Mesodermal cell (in vitro differentiated cells): ENCODE results near the gene SLC25A2. TPM values are rescaled to one million over a fixed set of nuclear protein-coding genes. Genes with fewer than 3 reads are reported as not detected.
A peak's percentile ranks its signal among the peaks of the same experiment; 100 is the strongest.
"Not testable (repeated sequence)": the region's sequence is repeated elsewhere in the genome, so short reads cannot be mapped to it uniquely, and the experiment has no call there.

Source experiments
- H3K27ac ChIP-seq: 2 replicates; pipeline ENCODE4 v1.7.0; 2013; ENCODE audit warnings: mild to moderate bottlenecking, low read depth, low read length, moderate library complexity; ENCODE audit not compliant: severe bottlenecking
- H3K36me3 ChIP-seq: 2 replicates; pipeline ENCODE4 v1.7.1; 2013; ENCODE audit warnings: mild to moderate bottlenecking, low read length, moderate library complexity; ENCODE audit not compliant: control insufficient read depth, insufficient read depth
- H3K4me1 ChIP-seq: one replicate; pipeline ENCODE4 v1.7.1; 2013; ENCODE audit warnings: mild to moderate bottlenecking, low read length; ENCODE audit not compliant: insufficient read depth, control insufficient read depth, poor library complexity, severe bottlenecking
- H3K4me3 ChIP-seq: 2 replicates; pipeline ENCODE4 v1.7.0; 2013; ENCODE audit warnings: low read length, control low read depth, mild to moderate bottlenecking; ENCODE audit not compliant: insufficient read depth, poor library complexity, severe bottlenecking; ENCODE audit errors: extremely low read depth
- H3K9me3 ChIP-seq: 2 replicates; pipeline ENCODE4 v1.7.1; 2013; ENCODE audit warnings: mild to moderate bottlenecking, low read length, moderate library complexity; ENCODE audit not compliant: control insufficient read depth
- WGBS, 2 experiments: methylation state at CpG; one replicate each; pipeline ENCODE4 v1.1.5; 2013; ENCODE audit warnings: missing lambda C conversion rate in 2 of 2; ENCODE audit not compliant: insufficient coverage in 2 of 2; 5-methylcytosine and 5-hydroxymethylcytosine counted together
- polyA plus RNA-seq, 2 experiments: library from polyadenylated mRNA; stranded (reverse); fragments of 50-300 nt; gene quantifications; one replicate each; pipeline ENCODE4 v1.2.3, GENCODE V29; 2013

Gene SLC25A2
- not detected for polyA plus RNA-seq (2013, experiment 1 of 2)
- not detected for polyA plus RNA-seq (2013, experiment 2 of 2)

GRCh38 chr5:141303756-141304155 lies at the start of gene SLC25A2:
TSS of gene SLC25A2 (minus strand) at chr5:141304049. CDS start at chr5:141303865, 184 bp downstream.
- Histone ChIP-seq H3K4me1 (no peaks in the 10 kb centered on the region), H3K27ac (no peak within 1 kb of the TSS), H3K36me3 (no peaks in the 10 kb centered on the region), H3K9me3 (peaks cover 14% of the 10 kb centered on the region), H3K4me3 (no peak within 1 kb of the TSS)
- 97% methylated on average over 23 to 30 of the region's 36 CpGs for WGBS, 2 experiments

- 96 to 98% methylated on average over 21 to 24 of the region's 36 CpGs for WGBS, 2 experiments
- no peak overlapping the region for H3K27ac ChIP-seq
- no peaks in the 10 kb centered on the region for H3K36me3 ChIP-seq
- peaks cover 43% of the 10 kb centered on the region for H3K9me3 ChIP-seq
- no peak overlapping the region for H3K4me3 ChIP-seq
- no peaks in the 10 kb centered on the region for H3K4me1 ChIP-seq
Observed at GRCh38 chr5:141351591-141351990, 47.7 kb upstream of the SLC25A2 start.

- H3K36me3 ChIP-seq = no peaks in the 10 kb centered on the region
Observed at GRCh38 chr5:141349917-141350619, 46.2 kb upstream of the SLC25A2 start, which contains the start of gene PCDHGB1. TSS of gene PCDHGB1 (plus strand) at chr5:141350099. CDS start at chr5:141350261, 162 bp downstream.

GRCh38 chr5:141346017-141346416 lies 42.2 kb upstream of the SLC25A2 start:
- H3K4me3 ChIP-seq, H3K27ac ChIP-seq, H3K36me3 ChIP-seq, H3K4me1 ChIP-seq: not testable (repeated sequence)
- 100% methylated on average over 2 of the region's 35 CpGs; no CpG with 5 or more reads in 1 of the 2 experiments for WGBS, 2 experiments
- peaks cover 29% of the 10 kb centered on the region for H3K9me3 ChIP-seq

More at GRCh38 chr5:141349917-141350619, 46.2 kb upstream of the SLC25A2 start, which contains the start of gene PCDHGB1:
- Histone ChIP-seq H3K27ac (no peak within 1 kb of the TSS), H3K4me1 (no peaks in the 10 kb centered on the region), H3K9me3 (peaks cover 34% of the 10 kb centered on the region), H3K4me3 (no peak within 1 kb of the TSS)
- WGBS, 2 experiments = 78 to 80% methylated on average over 25 to 27 of the region's 29 CpGs

GRCh38 chr5:141345327-141345726 lies 41.5 kb upstream of the SLC25A2 start:
- no peak overlapping the region for H3K27ac ChIP-seq
- peaks cover 22% of the 10 kb centered on the region for H3K9me3 ChIP-seq
- no peaks in the 10 kb centered on the region for H3K4me1 ChIP-seq
- WGBS, 2 experiments = 94% methylated on average over 10 to 15 of the region's 20 CpGs
- H3K36me3 ChIP-seq = no peaks in the 10 kb centered on the region
- H3K4me3 ChIP-seq = no peak overlapping the region

- WGBS, 2 experiments = 87 to 88% methylated on average over 29 to 30 of the region's 31 CpGs
- peaks cover 25% of the 10 kb centered on the region for H3K9me3 ChIP-seq
- peak overlapping the region; percentile 31 for H3K4me3 ChIP-seq
- H3K36me3 ChIP-seq = no peaks in the 10 kb centered on the region
- no peaks in the 10 kb centered on the region for H3K4me1 ChIP-seq
- H3K27ac ChIP-seq = no peak overlapping the region
Observed at GRCh38 chr5:141343953-141344463, 40.2 kb upstream of the SLC25A2 start.

- Histone ChIP-seq H3K4me1 (no peaks in the 10 kb centered on the region), H3K4me3 (peak within 1 kb of the TSS; percentile 31), H3K27ac (no peak within 1 kb of the TSS), H3K9me3 (peaks cover 31% of the 10 kb centered on the region), H3K36me3 (no peaks in the 10 kb centered on the region)
- 63% methylated on average over 6 of the region's 9 CpGs for WGBS, 2 experiments
Observed at GRCh38 chr5:141343242-141343952, 39.5 kb upstream of the SLC25A2 start, which contains the start of gene PCDHGA3. TSS of gene PCDHGA3 (plus strand) at chr5:141343829. CDS start at chr5:141344034, 205 bp downstream.

- WGBS, 2 experiments = 67 to 83% methylated on average over 1 of the region's 1 CpG
- Histone ChIP-seq H3K36me3 (no peaks in the 10 kb centered on the region), H3K4me3 (no peak overlapping the region), H3K27ac (no peak overlapping the region), H3K4me1 (no peaks in the 10 kb centered on the region), H3K9me3 (peaks cover 31% of the 10 kb centered on the region)
Observed at GRCh38 chr5:141342773-141343172, 38.9 kb upstream of the SLC25A2 start.

GRCh38 chr5:141340781-141341354 lies 37.0 kb upstream of the SLC25A2 start:
- H3K36me3 ChIP-seq, H3K27ac ChIP-seq, H3K4me3 ChIP-seq, H3K4me1 ChIP-seq: not testable (repeated sequence)
- 94 to 99% methylated on average over 23 to 28 of the region's 45 CpGs for WGBS, 2 experiments
- peaks cover 31% of the 10 kb centered on the region for H3K9me3 ChIP-seq

- WGBS, 2 experiments = 83 to 86% methylated on average over 25 to 26 of the region's 27 CpGs
- Histone ChIP-seq H3K36me3 (no peaks in the 10 kb centered on the region), H3K27ac (no peak within 1 kb of the TSS), H3K9me3 (peaks cover 18% of the 10 kb centered on the region), H3K4me3 (no peak within 1 kb of the TSS), H3K4me1 (no peaks in the 10 kb centered on the region)
Observed at GRCh38 chr5:141338538-141339306, 34.9 kb upstream of the SLC25A2 start, which contains the start of gene PCDHGA2. TSS of gene PCDHGA2 (plus strand) at chr5:141338760.
